Aorta (tissue), 5 donors: ENCODE measurements around the gene KLHL12. TPM values are rescaled to one million over a fixed set of nuclear protein-coding genes. Genes with fewer than 3 reads are reported as not detected.
"Not testable (repeated sequence)": the region's sequence is repeated elsewhere in the genome, so short reads cannot be mapped to it uniquely, and the experiment has no call there.

Source experiments
- ATAC-seq: fragments of 200-7000 bp; cut with Tn5 transposase; one replicate; pipeline ENCODE4 v1.9.1; 2022; ENCODE audit warnings: moderate library complexity; ENCODE audit not compliant: low FRiP score
- DNase-seq, 2 donors: peaks; one replicate each; pipeline ENCODE4 v3.0.0-alpha.2; 2020
- H3K27ac ChIP-seq, 2 donors: one replicate each; pipeline ENCODE4 v1.5.1; 2013; ENCODE audit warnings: low read length in 2 of 2, mild to moderate bottlenecking in 2 of 2, moderate library complexity in 2 of 2, control low read depth in 1 of 2, inconsistent platforms in 1 of 2, low read depth in 1 of 2
- H3K27me3 ChIP-seq, 2 donors: one replicate each; pipeline ENCODE4 v1.6.1; 2013; ENCODE audit warnings: control low read depth in 1 of 2, low read length in 1 of 2, mild to moderate bottlenecking in 1 of 2, moderate library complexity in 1 of 2; ENCODE audit not compliant: insufficient read depth in 2 of 2, control insufficient read depth in 1 of 2
- H3K36me3 ChIP-seq, 2 donors: one replicate each; pipeline ENCODE4 v1.6.1; 2013; ENCODE audit warnings: control low read depth in 1 of 2, low read length in 1 of 2, mild to moderate bottlenecking in 1 of 2; ENCODE audit not compliant: insufficient read depth in 2 of 2, control insufficient read depth in 1 of 2
- H3K4me1 ChIP-seq, 2 donors: one replicate each; pipeline ENCODE4 v1.6.1; 2013; ENCODE audit warnings: low read length in 2 of 2, control low read depth in 1 of 2, mild to moderate bottlenecking in 1 of 2, moderate library complexity in 1 of 2; ENCODE audit not compliant: insufficient read depth in 2 of 2, control insufficient read depth in 1 of 2
- H3K4me3 ChIP-seq, 2 donors: one replicate each; pipeline ENCODE4 v1.5.1; 2013; ENCODE audit warnings: low read length in 2 of 2, control low read depth in 1 of 2, mild to moderate bottlenecking in 1 of 2
- H3K9me3 ChIP-seq: one replicate; pipeline ENCODE4 v1.6.1; 2013; ENCODE audit warnings: mild to moderate bottlenecking, low read length; ENCODE audit not compliant: control insufficient read depth
- WGBS, 2 donors: extraction: QIAGEN DNeasy Blood & Tissue Kit; methylation state at CpG; one replicate each; pipeline ENCODE4 v1.1.7; 2013; 5-methylcytosine and 5-hydroxymethylcytosine counted together
- intact Hi-C, 2 donors: fragments of 100-400 bp; cut with DNase I; formaldehyde crosslinking; loops; one replicate each; pipeline versions ENCODE4 v1.14.2 to v1.15.0; 2022
- polyA plus RNA-seq, 2 donors: library from polyadenylated mRNA; stranded (reverse); fragments of 200-250 nt; gene quantifications; one replicate each; pipeline ENCODE4 v1.2.3, GENCODE V29; 2013
- total RNA-seq, 2 donors: library from RNA; stranded (reverse); fragmentation: NEBNext Ultra II Directional; extraction: Animal tissue kit (Norgen Biotek cat#: 25700); gene quantifications; one replicate each; pipeline ENCODE4 v1.2.1, GENCODE V29; 2021
- donor health status: healthy with polysubstance abuse.
- donor health status: Bipolar disorder and iron deficiency.
- donor health status: DM: no; HTN: no; CAD: no.
- donor health status: DM: no; HTN: no; CAD: no.
- donor health status: DM: yes; HTN: yes; CAD: no.

Gene KLHL12
- total and polyA plus RNA-seq, 4 donors = 12.6 to 17.9 (median 14.8) TPM

- intact Hi-C loops = no loop called here
- no peak for ATAC-seq
- no peak overlapping the region for H3K4me3 ChIP-seq
- H3K27ac ChIP-seq = no peak overlapping the region
- H3K27me3 ChIP-seq = no peaks in the 10 kb centered on the region
- H3K4me1 ChIP-seq = no peaks in the 10 kb centered on the region
- DNase-seq = no peak
- peaks cover 3 to 22% of the 10 kb centered on the region in 2 donors for H3K36me3 ChIP-seq
- H3K9me3 ChIP-seq = no peaks in the 10 kb centered on the region
Measured at GRCh38 chr1:202915146-202915545, 11.9 kb downstream of the KLHL12 start.

GRCh38 chr1:202912476-202912875 is 14.6 kb downstream of the KLHL12 start:
- 97 to 98% methylated on average over 4 of the region's 4 CpGs for WGBS, 2 donors
- H3K4me3 ChIP-seq, H3K9me3 ChIP-seq, H3K4me1 ChIP-seq, H3K27ac ChIP-seq, ATAC-seq, H3K27me3 ChIP-seq, intact Hi-C loops, DNase-seq: not testable (repeated sequence)
- H3K36me3 ChIP-seq = peaks cover 6 to 22% of the 10 kb centered on the region in 2 donors

GRCh38 chr1:202909494-202909893 is 17.5 kb downstream of the KLHL12 start:
- Histone ChIP-seq H3K27ac (no peak overlapping the region), H3K27me3 (no peaks in the 10 kb centered on the region), H3K4me3 (no peak overlapping the region), H3K9me3 (no peaks in the 10 kb centered on the region), H3K4me1 (no peaks in the 10 kb centered on the region), H3K36me3 (peaks cover 3 to 13% of the 10 kb centered on the region in 2 donors)
- ATAC-seq (no peak), DNase-seq (no peak)
- 88 to 89% methylated on average over 1 of the region's 1 CpG for WGBS, 2 donors
- intact Hi-C loops = no loop called here

GRCh38 chr1:202908998-202909397 is 18.0 kb downstream of the KLHL12 start:
- H3K4me1 ChIP-seq = no peaks in the 10 kb centered on the region
- WGBS, 2 donors = 95 to 97% methylated on average over 6 of the region's 6 CpGs
- intact Hi-C loops = no loop called here
- DNase-seq = no peak
- peaks cover 3 to 12% of the 10 kb centered on the region in 2 donors for H3K36me3 ChIP-seq
- ATAC-seq = no peak
- H3K9me3 ChIP-seq = no peaks in the 10 kb centered on the region
- H3K27me3 ChIP-seq = no peaks in the 10 kb centered on the region
- H3K4me3 ChIP-seq = no peak overlapping the region
- H3K27ac ChIP-seq = no peak overlapping the region

GRCh38 chr1:202905331-202905730 is 21.7 kb downstream of the KLHL12 start:
- no peaks in the 10 kb centered on the region for H3K9me3 ChIP-seq
- 73 to 96% methylated on average over 4 of the region's 4 CpGs for WGBS, 2 donors
- no peaks in the 10 kb centered on the region for H3K27me3 ChIP-seq
- no peak for DNase-seq
- intact Hi-C loops = no loop called here
- H3K4me3 ChIP-seq = no peak overlapping the region
- peaks cover 3 to 4% of the 10 kb centered on the region in 2 donors for H3K36me3 ChIP-seq
- no peaks in the 10 kb centered on the region for H3K4me1 ChIP-seq
- no peak for ATAC-seq
- no peak overlapping the region for H3K27ac ChIP-seq

GRCh38 chr1:202903808-202904207 is 23.2 kb downstream of the KLHL12 start:
- H3K27me3 ChIP-seq, H3K36me3 ChIP-seq, DNase-seq, intact Hi-C loops, H3K4me1 ChIP-seq, H3K9me3 ChIP-seq, H3K4me3 ChIP-seq, ATAC-seq, H3K27ac ChIP-seq: not testable (repeated sequence)
- 90 to 92% methylated on average over 5 of the region's 5 CpGs for WGBS, 2 donors

- DNase-seq = no peak
- Histone ChIP-seq H3K27ac (no peak overlapping the region), H3K4me1 (no peaks in the 10 kb centered on the region), H3K27me3 (no peaks in the 10 kb centered on the region), H3K9me3 (no peaks in the 10 kb centered on the region), H3K4me3 (no peak overlapping the region), H3K36me3 (peaks cover 2 to 4% of the 10 kb centered on the region in 2 donors)
- intact Hi-C loops = no loop called here
- no peak for ATAC-seq
- 83 to 86% methylated on average over 4 of the region's 4 CpGs for WGBS, 2 donors
Measured at GRCh38 chr1:202901555-202901954, 25.5 kb downstream of the KLHL12 start.

- Histone ChIP-seq H3K27me3 (no peaks in the 10 kb centered on the region), H3K9me3 (no peaks in the 10 kb centered on the region), H3K27ac (no peak overlapping the region), H3K4me1 (no peaks in the 10 kb centered on the region), H3K36me3 (peaks cover 3 to 11% of the 10 kb centered on the region in 2 donors), H3K4me3 (no peak overlapping the region)
- 94 to 97% methylated on average over 7 of the region's 7 CpGs for WGBS, 2 donors
- intact Hi-C loops = no loop called here
- ATAC-seq (no peak), DNase-seq (no peak)
Measured at GRCh38 chr1:202892501-202892900, 34.5 kb downstream of the KLHL12 start.

GRCh38 chr1:202890392-202890791 is 36.6 kb downstream of the KLHL12 start:
- Histone ChIP-seq H3K36me3 (peaks cover 0 to 4% of the 10 kb centered on the region in 2 donors), H3K27ac (peak overlapping the region in 1 of 2 donors; percentile 5), H3K9me3 (no peaks in the 10 kb centered on the region), H3K4me3 (no peak overlapping the region), H3K27me3 (no peaks in the 10 kb centered on the region), H3K4me1 (no peaks in the 10 kb centered on the region)
- intact Hi-C loops = no loop called here
- DNase-seq (no peak), ATAC-seq (no peak)
- WGBS, 2 donors = 70 to 71% methylated on average over 4 of the region's 4 CpGs
